GM21423 (cell line): ENCODE data around the gene PRKAR2B.
A peak's percentile ranks its signal among the peaks of the same experiment; 100 is the strongest.

Experiments used
- ATAC-seq: cut with Tn5 transposase; IDR thresholded peaks from one replicate; pipeline ENCODE4 v1.9.1; 2021; ENCODE audit warnings: mild to moderate bottlenecking, moderate library complexity; ENCODE audit not compliant: unreplicated experiment

PRKAR2B gene

GRCh38 chr7:107173191-107173590, 128.7 kb downstream of the PRKAR2B start:
- no peak for ATAC-seq

DNA sequence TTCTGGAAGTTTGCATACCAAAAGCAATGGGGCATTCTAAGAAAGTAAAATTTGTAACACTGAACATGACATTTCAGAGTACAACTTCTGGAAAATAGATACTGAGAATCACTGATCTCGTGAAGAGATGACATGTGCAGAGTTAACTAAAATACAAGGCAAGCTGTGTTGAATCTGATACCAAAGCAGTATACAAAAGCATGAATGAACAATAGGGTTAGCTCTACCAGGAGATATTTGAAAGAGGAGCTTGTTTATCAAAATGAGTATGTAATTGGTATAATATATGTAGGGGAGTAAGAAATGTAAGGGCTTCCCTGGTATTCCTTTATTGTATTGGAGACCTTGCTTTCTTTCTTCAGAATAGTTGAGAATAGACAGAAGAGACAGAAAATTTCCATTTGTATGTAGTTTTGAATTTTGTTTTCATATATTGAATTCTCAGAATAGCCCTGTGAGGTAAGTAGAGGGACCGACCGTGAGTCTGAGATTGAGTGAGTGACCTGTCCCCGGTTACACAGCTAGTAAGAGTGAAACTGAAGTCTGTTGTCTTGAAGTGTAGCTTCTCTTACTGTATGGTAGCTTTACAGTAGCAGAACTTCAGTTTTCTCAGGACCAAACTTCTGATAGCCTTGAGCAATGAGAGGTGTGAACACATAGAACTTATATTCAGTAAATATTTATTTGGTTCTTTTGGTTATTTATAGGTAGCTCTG, 129.3 kb downstream of the PRKAR2B start:
- ATAC-seq: peak; percentile 42

GRCh38 chr7:107179326-107180164, 135.0 kb downstream of the PRKAR2B start:
- ATAC-seq: no peak

DNA sequence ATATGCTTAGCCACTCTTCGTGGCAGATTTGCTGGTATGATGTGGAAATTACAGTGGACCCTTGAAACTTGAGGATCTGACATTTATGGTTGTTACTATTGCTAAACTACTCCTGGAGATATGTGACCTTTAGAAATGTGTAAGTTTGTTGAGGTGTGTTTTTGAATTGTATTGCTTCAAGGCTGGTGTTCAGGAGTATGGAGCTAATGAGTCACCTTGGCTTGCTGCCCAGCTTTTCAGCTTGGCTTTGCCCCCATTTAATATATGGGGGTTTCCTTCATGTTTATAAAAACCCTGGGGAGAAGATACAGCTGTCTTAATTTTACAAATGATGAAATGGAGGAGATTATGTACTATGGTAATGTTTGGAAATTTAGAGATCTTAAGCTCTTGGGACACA, 135.9 kb downstream of the PRKAR2B start:
- no peak for ATAC-seq

DNA sequence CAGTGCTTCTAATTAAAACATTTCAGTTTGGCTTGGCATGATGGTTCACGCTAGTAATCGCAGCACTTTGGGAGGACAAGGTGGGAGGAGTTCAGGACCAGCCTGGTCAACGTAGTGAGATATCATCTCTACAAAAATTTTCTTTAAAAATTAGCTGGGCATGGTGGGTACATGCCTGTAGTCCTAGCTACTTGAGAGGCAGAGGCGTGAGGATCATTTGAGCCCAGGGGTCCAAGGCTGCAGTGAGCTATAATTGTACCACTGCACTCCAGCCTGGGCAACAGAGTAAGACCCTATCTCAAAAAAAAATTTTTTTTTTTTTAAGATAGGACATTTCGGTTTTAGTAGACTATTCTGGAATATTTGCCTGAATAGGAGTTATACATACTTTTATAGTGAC, 136.7 kb downstream of the PRKAR2B start:
- no peak for ATAC-seq

DNA sequence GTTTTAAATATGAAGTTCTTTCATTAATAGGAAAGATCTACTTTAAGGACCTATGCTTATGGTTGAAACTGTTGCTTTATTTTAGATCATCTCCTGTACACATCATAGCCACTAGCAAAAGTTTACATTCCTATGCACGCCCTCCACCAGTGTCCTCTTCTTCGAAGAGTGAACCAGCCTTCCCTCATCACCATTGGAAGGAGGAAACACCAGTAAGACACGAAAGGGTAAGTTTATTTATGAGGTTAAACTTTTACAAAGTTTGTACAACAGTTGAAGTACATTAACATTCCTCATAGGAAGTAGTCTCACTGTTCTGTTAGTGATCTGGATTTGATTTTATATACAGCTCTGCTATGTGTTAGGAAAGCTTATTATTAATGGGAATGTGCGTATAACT, 141.2 kb downstream of the PRKAR2B start:
- no peak for ATAC-seq

DNA sequence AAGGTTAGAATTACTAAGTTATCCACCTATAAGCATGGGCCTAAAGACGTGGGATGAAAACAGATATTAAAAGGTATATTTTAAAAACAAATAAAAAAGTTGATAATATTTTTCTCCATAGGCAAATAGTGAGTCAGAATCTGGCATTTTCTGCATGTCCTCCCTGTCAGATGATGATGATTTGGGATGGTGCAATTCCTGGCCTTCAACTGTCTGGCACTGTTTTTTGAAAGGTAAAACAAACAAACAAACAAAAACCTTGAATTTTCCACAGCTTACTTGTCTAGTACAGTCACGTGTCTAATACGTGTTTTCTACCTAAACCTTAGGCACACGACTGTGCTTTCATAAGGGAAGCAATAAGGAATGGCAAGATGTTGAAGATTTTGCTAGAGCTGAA, 141.7 kb downstream of the PRKAR2B start:
- no peak for ATAC-seq

DNA sequence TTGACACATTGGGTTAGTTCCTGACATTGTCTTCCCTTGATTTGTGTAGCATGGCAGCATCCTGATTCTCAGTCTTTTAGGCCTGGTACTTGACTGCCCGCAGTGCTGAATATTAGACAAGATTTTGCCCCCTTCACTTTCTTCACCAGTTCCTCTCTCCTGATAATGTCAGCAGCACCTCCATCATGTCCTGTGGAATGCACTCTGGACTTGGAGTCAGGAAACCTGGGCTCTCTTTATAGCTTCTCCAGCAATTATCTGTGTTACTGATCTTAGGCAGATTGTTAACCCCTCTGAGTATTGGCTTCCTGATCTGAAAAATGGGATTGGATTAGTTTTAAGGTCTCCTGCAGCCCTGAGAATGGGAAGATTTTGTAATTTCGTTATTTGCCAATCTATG, 143.3 kb downstream of the PRKAR2B start:
- ATAC-seq: no peak

- ATAC-seq: no peak
Measured at GRCh38 chr7:107190090-107190489, 145.6 kb downstream of the PRKAR2B start.

DNA sequence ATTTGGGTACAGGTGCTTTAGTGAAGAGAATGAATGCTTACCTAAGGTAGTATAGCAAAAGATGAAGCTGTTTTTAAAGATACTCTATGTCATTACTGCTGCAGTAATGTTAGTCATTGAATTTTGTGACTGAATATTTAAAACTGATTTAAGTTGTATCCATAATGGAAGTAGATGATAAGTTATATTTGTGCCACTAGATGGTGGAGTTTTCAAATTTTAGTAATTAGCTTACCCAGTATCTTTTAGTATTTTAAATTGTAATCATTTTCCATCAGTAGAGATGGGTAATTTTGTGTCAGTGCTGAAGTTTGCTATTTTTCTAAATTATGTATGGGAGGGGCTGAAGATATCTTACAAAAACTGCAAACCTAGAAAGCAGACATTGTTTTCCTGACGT, 149.5 kb downstream of the PRKAR2B start:
- ATAC-seq: no peak

- no peak for ATAC-seq
Measured at GRCh38 chr7:107196834-107197610, 152.5 kb downstream of the PRKAR2B start.

DNA sequence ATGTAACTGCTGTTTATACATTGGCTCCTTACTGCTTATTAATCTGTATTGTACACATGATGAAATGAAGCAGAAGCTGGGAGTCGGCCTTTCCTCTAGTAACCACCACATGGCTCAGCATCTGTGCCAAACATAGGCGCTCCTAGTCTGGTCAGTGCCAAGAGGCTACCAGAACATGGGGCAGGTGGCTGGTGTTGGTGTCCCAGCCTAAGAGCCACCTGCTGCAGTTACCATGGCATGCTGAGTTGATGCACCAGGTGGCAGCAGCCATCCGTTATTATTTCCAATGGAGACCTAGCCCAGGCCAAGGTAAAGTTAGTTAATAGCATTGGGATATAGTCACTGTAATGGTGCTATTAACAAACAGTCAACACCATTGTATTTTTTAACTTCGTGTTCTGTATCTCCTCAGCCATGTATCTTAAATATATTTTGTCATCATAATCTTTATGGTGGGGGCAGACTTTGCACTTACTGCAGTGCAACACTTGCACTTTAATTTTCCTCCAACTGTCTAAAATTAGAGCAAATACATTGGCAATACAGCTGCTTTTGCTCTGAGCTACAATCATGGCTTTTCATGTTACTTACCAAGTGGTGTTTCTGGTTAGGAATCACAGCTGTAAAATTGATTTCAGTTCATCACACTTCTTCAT, 157.4 kb downstream of the PRKAR2B start:
- ATAC-seq: peak; percentile 67

DNA sequence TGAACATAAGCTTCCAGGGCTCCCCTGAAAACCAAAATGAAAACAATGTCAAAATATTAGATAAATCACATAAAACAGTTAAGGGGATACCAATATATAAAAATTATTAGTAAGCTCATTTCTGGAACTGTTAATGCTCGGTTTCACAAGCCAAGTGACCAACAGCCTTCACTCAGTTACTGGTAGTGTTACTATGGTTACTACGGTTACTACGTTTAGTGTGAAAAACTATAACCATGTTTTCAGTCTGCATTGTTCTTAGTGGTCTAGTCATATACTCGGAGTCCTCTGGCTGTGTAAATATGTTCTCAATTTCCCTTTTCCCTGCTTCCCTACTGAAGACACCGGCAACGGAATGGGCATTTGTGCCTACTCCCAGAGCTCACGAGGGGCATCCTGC, 159.1 kb downstream of the PRKAR2B start:
- no peak for ATAC-seq

DNA sequence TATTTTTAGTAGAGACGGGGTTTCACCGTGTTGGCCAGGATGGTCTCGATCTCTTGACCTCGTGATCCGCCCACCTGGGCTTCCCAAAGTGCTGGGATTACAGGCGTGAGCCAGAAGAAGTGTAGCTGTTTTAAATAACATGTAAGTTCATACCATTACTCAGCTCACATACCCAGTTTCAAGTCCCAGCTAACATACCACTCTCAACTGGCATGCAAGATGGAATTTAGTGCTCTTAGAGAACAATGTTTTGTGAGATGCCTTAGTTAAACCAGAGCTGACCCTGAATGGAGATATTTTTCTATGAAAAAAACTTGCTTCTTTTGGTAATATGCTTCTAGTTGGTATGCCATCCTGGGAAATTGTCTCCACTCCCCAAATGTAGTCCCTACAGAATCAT, 161.6 kb downstream of the PRKAR2B start:
- ATAC-seq: no peak

DNA sequence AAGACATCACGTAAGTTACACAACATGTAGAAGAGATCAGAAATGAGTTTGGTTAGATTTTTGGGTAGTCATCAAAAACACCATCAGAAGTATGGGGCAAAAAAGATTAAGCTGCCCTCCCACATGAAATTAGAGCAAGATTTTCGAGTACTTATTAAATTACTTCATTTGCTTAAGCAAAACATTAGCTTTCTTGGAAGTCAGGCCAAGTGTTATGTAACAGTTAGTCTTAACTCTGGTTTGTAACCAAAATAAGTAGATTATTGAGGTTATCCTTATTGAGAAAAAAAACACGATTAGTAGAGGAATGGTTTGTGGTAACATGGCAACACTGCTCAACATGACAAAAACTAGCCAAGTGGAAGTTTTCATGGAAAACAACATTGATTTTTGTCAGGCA, 162.2 kb downstream of the PRKAR2B start:
- no peak for ATAC-seq

DNA sequence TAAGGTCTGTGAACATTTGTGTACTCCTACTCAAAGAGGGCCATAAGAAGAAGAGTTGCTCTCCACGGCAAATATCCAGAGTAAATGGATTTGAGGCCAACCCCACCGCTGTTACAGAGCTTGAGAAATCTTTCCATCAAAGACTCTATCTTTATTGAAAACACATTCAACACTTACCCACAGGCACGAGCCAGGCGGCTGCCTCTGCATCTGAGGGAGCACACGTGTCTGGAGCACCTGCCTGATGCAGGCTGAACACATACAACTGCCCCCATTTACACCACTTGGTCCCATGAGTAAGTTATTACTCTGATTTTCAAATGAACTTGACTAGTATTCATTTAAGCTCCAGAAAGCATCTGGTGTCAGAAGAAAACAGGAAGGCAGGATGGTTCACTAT, 163.0 kb downstream of the PRKAR2B start:
- ATAC-seq: no peak

GRCh38 chr7:107208024-107208521, 163.6 kb downstream of the PRKAR2B start:
- ATAC-seq: no peak

DNA sequence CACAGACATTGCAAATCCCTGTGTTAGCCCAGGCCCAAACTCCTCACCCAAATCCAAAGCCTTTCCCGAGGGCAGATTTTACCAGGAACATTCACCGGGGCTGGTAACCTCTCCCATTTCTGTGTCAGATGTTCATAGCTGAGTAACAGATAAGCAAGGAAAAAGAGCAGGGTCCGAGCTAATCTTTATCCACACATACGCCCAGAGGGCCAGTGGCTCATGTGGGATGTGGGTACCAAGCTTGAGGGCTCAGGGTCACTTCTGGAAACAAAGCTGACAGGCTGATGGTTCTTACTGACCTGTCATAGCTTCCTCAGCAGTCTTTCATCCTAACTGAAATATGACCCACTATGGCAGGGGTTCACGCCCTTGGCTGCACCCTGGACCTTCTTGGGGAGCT, 164.1 kb downstream of the PRKAR2B start:
- no peak for ATAC-seq

- no peak for ATAC-seq
Measured at GRCh38 chr7:107209565-107209964, 165.1 kb downstream of the PRKAR2B start.

DNA sequence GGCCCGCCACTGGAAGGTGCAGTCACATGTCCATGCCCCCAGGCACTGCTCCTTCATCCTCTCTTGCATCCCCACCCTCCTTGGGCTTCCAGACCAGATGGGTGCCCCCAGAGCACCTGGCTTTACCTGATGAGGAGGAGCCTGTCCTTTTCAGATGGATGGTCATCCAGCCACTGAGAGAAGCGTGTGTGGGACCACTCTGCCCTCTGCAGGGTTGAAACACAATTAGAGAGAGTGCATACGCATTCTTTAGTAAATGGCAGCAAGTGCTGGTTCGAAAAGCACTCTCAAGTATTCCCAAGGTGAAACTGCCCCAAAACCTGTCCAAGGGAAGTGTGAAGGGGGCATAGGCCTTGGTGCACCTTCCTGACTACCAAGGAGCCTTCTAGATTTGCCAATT, 165.9 kb downstream of the PRKAR2B start:
- no peak for ATAC-seq
